ENCODE data around the gene B3GALNT1.
"Not testable (repeated sequence)": the region's sequence is repeated elsewhere in the genome, so short reads cannot be mapped to it uniquely, and the experiment has no call there.

B3GALNT1 gene

DNA sequence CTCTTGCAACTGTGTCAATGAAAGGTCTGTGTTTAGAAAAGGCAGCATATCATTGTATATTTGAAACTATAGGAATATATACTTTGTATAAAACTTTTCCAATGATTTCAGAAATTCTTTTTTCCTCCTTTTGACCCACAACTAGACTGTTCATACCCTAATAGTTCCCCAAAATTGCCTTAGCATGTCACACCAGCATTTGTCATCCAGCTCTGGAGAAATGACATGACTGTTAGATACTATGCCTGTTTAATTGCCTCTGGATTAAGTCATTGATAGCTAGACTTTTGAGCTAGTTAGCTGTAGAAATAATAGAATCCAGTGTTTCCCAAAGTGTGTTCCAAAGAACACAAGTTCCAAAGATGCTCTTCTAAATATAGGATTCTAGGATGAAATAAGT lies 32.4 kb downstream of the B3GALNT1 start:
- DNase-seq, result no peak

DNA sequence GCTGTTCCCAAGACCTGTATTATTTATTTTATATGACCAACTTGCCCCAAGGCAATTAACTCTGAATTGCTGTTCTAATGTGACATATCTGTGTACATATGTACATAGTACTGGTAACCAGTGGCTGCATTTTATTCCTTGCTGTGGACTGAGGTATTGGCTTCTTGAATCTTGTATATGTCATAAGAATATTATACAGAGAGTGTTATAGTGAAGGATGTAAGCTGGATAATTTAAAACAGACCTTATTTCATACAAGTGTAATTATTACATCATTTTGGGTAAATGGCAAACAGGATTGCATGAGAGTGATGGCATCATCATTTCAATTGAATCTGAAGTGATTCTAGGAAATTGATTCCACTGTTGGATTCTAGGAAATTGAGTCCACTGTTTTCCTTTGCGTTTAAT lies 32.9 kb downstream of the B3GALNT1 start:
- no peak for DNase-seq

DNA sequence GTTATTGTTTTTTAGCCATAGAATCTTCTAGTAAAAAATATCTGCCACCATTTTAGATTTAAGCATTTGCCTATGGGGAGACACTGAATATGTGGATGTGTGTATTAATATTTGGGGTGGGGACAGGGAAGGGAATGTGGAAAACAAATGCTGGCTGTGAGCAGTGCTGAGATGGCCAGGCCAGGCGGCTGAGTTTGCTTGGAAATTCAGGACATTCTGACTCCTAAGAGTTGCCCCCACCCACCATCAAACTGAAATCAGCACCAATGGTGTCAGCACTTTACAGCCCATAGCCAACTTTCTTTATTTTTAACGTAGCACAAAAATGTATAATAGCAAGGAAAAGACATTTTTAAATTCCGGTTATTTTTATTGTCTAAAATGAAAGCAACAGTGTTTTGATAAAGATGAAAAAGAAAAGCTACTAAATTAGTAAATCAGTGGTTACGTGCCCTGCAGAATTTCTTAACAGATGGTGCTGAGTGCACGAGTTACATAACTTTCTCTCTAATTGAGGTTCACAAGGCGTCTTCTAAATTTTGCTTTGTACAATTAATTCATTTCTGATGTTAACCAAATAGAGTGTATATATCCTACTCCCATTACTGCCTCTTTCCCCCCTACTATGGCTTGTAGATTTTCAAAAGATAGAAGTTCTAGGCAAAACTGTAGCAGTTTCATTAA lies 34.0 kb downstream of the B3GALNT1 start:
- no peak for DNase-seq

DNA sequence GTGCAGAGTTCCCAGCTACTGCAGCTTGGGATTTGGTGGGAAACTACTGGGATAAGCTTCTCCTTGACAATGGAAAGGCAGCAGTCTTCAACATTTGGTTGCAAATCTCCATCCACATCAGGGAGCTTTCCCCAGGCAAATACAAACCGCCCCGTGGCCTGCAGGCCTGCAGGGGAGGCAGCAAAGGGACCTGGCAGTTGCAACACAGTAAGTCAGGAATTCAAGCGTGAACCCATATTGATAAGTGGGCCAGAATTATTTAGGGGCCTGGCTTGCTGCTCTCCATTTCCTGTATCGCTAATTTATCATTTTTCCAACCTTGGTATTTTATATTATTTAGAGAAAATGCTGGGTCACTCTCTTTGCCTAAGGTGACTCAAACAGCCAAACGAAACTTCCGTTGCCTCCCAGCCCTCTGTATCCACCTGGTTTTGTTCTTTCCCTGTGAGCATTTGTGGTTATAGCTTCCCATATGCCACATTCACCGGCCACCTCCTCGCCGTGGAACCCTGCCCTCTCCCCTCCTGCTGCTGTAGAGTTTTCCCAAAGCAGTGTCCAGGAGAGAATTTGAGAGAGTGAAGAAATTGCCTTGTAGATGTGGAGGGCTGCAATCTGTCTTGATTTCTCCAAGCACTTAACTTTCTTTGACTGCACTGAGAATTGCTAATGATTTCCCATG lies 34.8 kb downstream of the B3GALNT1 start:
- no peak for DNase-seq

- no peak for DNase-seq
Observed at GRCh38 chr3:161069511-161070251, 35.5 kb downstream of the B3GALNT1 start.

GRCh38 chr3:161067335-161067734 lies 37.8 kb downstream of the B3GALNT1 start:
- no peak for DNase-seq

DNA sequence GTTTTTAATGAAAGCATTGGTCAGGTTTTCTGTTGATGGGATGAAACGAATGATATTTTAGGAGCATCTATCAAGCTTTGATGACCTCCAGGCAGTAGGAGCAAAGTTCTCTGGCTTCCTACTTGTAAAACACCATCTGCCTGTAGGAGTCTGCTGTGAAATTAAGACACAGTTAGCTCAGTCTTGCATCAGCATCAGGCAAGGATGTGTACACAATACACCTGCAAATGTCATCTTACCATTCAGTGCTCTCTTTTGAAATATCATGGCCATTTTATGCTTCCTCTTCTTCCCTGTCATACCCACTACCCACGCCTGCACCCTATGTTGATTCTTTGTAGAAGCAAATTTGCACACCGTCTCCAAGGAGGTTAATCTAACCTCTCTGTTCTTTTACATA lies 38.2 kb downstream of the B3GALNT1 start:
- no peak for DNase-seq

- DNase-seq, result no peak
Observed at GRCh38 chr3:161064413-161064812, 40.7 kb downstream of the B3GALNT1 start.

GRCh38 chr3:161054860-161055604 lies 50.1 kb downstream of the B3GALNT1 start:
- no peak for DNase-seq

GRCh38 chr3:161051856-161052255 lies 53.3 kb downstream of the B3GALNT1 start:
- no peak for DNase-seq

DNA sequence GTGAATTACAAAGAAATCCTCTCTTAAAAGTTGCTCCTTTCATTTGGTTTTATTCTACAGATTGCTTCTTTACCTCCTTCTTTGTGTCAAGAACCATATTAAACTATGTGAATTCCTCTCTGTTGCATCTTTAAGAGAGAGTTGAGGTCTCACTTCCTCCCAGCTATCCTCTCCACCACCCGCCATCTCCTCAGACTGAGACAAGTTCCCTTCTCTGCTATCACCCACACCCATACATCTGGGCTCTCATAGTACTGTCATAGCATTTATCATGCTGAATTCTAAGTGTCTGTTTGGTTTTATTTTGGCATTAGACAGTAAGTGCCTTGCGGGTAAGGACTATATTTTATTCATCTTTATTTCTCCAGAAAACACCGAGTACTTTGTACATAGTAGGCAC lies 54.2 kb downstream of the B3GALNT1 start:
- DNase-seq, result no peak

DNA sequence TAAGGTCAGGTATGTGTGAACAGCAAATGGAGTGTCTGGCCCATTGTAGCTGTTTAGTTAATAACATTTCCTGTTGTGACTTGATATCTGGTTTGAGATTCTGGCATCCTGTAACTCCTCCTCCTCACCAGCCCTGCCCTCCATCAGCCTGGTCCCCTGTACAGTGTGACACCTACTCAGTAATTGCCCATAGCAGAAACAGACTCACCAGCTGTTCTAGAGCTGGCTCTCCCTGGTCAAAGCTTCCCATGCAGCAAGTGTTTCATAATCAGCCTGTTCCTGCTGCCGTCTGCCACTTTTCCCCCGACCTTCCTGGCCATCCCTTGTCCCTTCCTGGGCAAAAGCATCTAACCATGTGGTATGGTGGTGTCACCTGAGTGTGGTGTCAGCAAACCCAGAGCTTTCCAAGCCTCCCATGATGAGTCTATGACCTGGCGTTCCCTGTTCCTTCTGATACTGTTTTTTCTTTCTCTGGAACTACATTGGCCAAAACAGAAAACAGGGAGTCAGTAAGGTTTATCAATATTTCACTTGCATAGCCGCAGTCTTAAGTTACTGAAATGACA lies 55.4 kb downstream of the B3GALNT1 start:
- no peak for DNase-seq

DNA sequence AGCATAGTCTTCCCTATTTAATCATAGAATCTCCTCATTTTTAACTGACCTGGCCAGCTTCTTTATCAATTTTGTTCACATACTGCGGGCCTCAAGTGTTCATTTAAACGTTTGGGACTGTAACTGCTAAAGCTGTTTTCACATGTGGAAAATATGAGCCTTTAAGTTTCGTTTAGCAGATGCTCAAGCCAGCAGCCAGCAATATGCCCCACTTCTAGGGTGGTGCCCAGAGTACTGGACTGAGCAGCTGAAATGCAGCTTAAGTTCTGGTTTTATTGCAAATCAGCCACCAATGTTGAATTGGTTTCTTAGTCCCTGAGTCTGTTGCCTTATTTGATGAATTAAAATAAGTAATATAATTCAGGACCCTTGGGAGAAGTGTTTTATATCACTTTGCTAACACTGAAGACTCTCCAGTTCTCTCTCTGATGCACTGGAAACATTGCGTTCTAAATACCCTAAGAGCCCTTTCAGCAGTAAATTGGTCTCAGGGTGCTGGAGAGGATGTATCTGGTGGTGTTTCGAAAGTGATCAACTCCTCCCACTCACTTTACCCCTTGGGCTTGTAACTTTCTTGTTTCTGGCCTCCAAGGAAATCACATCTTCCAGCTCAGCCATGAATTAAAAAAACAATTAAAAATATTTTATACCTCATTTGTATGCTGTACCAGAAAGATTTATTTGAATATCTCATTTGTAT lies 61.7 kb downstream of the B3GALNT1 start:
- no peak for DNase-seq

- DNase-seq, result no peak
Observed at GRCh38 chr3:161042023-161042501, 63.1 kb downstream of the B3GALNT1 start.

DNA sequence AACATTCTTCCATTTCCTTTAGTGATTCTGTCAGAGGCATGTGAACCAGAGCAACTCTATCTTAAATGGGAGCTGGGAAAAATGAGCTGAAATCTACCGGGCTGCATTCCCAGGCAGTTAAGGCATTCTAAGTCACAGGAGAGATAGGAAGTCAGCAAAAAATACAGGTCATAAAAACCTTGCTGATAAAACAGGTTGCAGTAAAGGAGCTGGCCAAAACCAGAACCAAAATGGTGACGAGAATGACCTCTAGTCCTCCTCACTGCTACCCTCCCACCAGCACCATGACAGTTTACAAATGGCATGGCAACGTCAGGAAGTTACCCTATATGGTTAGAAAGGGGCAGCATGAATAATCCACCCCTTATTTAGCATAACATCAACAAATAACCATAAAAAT lies 66.4 kb downstream of the B3GALNT1 start:
- DNase-seq, result no peak

GRCh38 chr3:161035711-161036110 lies 69.4 kb downstream of the B3GALNT1 start:
- DNase-seq, result no peak

GRCh38 chr3:161034913-161035550 lies 70.1 kb downstream of the B3GALNT1 start:
- DNase-seq, result not testable (repeated sequence)

All from NCI-H1436 (cell line).